ENCODE results near the gene ANAPC7. TPM values are rescaled to one million over a fixed set of nuclear protein-coding genes. Genes with fewer than 3 reads are reported as not detected.
A peak's percentile ranks its signal among the peaks of the same experiment; 100 is the strongest.
"Not testable (repeated sequence)": the region's sequence is repeated elsewhere in the genome, so short reads cannot be mapped to it uniquely, and the experiment has no call there.

Gene ANAPC7
- total and polyA plus RNA-seq, 7 experiments from 2014 or later: 26.6 to 71.7 (median 43.2) TPM

GRCh38 chr12:110431957-110432587, 28.6 kb upstream of the ANAPC7 start:
- no peak for DNase-seq
- no peaks in the 10 kb centered on the region for H3K4me1 ChIP-seq (ENCODE audit: control insufficient read depth in 2 of 2, insufficient read depth in 2 of 2, low read length in 2 of 2)
- ChIA-PET POLR2A (interaction anchor here (0.5 to 2.0 kb wide), 8 partner anchors 11 to 1253 kb away, joined by 3 to 17 read pairs (median 3); partner anchors contain the start of genes ARPC3, BRAP, RAD9B and VPS29), CTCF (interaction anchor here (0.5 to 1.9 kb wide), 39 partner anchors 9 to 1011 kb away, joined by 3 to 24 read pairs (median 4); partner anchors contain the start of genes ARPC3, FAM216A and GPN3)
- intact Hi-C loops (cut with micrococcal nuclease): loop anchor here (1.0 to 2.0 kb wide), 8 partner anchors 18 to 332 kb away; partner anchors contain the start of genes ANAPC7 (in 2 of the 2), ATP2A2 (in 2 of the 2), FAM216A (in 2 of the 2) and GPN3 (in 2 of the 2)
- peaks cover 0 to 3% (median 0%) of the 10 kb centered on the region in 5 donors for H3K27me3 Mint-ChIP-seq
- no peaks in the 10 kb centered on the region for H3K27me3 ChIP-seq (ENCODE audit: control insufficient read depth in 2 of 2, insufficient read depth in 2 of 2, low read length in 2 of 2)
- H3K4me3 Mint-ChIP-seq: peak overlapping the region in 4 of 10 donors; percentile 91 to 100 (median 96)
- H3K36me3 ChIP-seq (ENCODE audit: control insufficient read depth in 2 of 3, insufficient read depth in 3 of 3, low read length in 3 of 3): peaks cover 0 to 16% (median 0%) of the 10 kb centered on the region in 3 experiments
- peaks cover 0 to 16% (median 9%) of the 10 kb centered on the region in 5 donors for H3K36me3 Mint-ChIP-seq
- no peak overlapping the region for H3K4me3 ChIP-seq (ENCODE audit: low read length)
- H3K27ac ChIP-seq (ENCODE audit: low read depth, low read length): no peak overlapping the region
- no peak for ATAC-seq
- peak overlapping the region in 3 of 9 donors; percentile 96 to 99 (median 98) for H3K27ac Mint-ChIP-seq
- peaks cover 0 to 5% (median 0%) of the 10 kb centered on the region in 7 donors for H3K4me1 Mint-ChIP-seq
- H3K9me3 ChIP-seq (ENCODE audit: control insufficient read depth in 2 of 3, low read length in 3 of 3): no peaks in the 10 kb centered on the region
- no peaks in the 10 kb centered on the region for H3K9me3 Mint-ChIP-seq

- DNase-seq; ATAC-seq; H3K27me3 ChIP-seq (ENCODE audit: control insufficient read depth in 2 of 2, insufficient read depth in 2 of 2, low read length in 2 of 2); CTCF ChIA-PET; H3K36me3 ChIP-seq (ENCODE audit: control insufficient read depth in 2 of 3, insufficient read depth in 3 of 3, low read length in 3 of 3); H3K4me3 Mint-ChIP-seq; H3K36me3 Mint-ChIP-seq; H3K4me1 ChIP-seq (ENCODE audit: control insufficient read depth in 2 of 2, insufficient read depth in 2 of 2, low read length in 2 of 2); H3K4me3 ChIP-seq (ENCODE audit: low read length); H3K9me3 Mint-ChIP-seq; H3K4me1 Mint-ChIP-seq; H3K27ac ChIP-seq (ENCODE audit: low read depth, low read length); H3K27ac Mint-ChIP-seq; H3K27me3 Mint-ChIP-seq; H3K9me3 ChIP-seq (ENCODE audit: control insufficient read depth in 2 of 3, low read length in 3 of 3): not testable (repeated sequence)
- POLR2A ChIA-PET: interaction anchor here (0.8 kb wide), 1 partner anchor 328 kb away, joined by 3 read pairs; no protein-coding TSS in a partner anchor
- intact Hi-C loops (cut with micrococcal nuclease): loop anchor here (2.0 kb wide), 2 partner anchors 75 to 149 kb away; partner anchors contain the start of gene ATP2A2 (in 2 of the 2)
Observed at GRCh38 chr12:110429676-110430075, 26.2 kb upstream of the ANAPC7 start.

DNA sequence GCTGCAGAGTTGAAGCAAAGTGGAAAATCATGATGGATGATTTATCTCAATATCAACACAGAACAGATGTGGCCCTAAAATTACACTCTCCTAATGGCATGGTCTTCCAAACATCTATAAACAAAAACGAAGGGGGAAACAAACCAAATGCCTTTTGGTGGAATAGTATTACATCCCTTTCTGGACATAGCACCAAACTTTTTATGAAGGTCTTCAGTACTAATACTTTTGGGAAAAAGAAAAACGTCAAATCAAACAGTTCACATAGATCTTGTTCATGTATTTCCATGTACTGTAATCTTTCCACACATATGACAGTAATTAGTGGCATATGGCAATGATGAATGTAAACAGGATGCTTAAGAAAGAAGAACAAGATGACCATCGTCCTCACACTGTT, 22.9 kb upstream of the ANAPC7 start:
- no peak overlapping the region for H3K27ac Mint-ChIP-seq

DNA sequence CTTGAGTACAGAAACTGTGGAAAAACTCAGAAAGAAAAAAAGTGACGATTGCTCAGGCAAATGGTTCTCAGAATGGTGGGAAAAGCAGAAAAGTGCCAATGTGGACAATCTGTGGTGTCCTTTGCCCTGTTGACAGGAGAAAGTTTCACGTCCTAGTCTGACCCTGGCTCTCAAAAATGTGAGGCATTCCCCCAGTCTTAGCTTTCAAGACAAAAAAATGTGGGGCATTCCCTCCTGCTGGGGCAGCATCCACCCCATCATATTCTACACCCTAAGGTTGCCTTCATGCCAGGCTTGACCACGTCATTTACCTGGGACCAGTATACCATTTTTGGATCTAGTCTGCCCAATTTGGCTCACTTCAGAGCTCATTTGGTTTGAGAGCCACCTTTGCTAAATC, 20.7 kb upstream of the ANAPC7 start:
- CTCF ChIA-PET: no interaction called here
- no peak for DNase-seq

More for the DNA sequence above, 22.9 kb upstream of the ANAPC7 start:
- peaks cover 0 to 4% (median 0%) of the 10 kb centered on the region in 7 donors for H3K4me1 Mint-ChIP-seq
- ATAC-seq (no peak), DNase-seq (no peak)
- Histone ChIP-seq H3K4me1 (ENCODE audit: control insufficient read depth in 2 of 2, insufficient read depth in 2 of 2, low read length in 2 of 2) (no peaks in the 10 kb centered on the region), H3K27ac (ENCODE audit: low read depth, low read length) (no peak overlapping the region), H3K27me3 (ENCODE audit: control insufficient read depth in 2 of 2, insufficient read depth in 2 of 2, low read length in 2 of 2) (no peaks in the 10 kb centered on the region), H3K9me3 (ENCODE audit: control insufficient read depth in 2 of 3, low read length in 3 of 3) (no peaks in the 10 kb centered on the region), H3K36me3 (ENCODE audit: control insufficient read depth in 2 of 3, insufficient read depth in 3 of 3, low read length in 3 of 3) (no peaks in the 10 kb centered on the region), H3K4me3 (ENCODE audit: low read length) (no peak overlapping the region)
- H3K4me3 Mint-ChIP-seq: no peak overlapping the region
- peaks cover 0 to 20% (median 0%) of the 10 kb centered on the region in 5 donors for H3K27me3 Mint-ChIP-seq
- no peaks in the 10 kb centered on the region for H3K9me3 Mint-ChIP-seq
- CTCF ChIA-PET: interaction anchor here (0.7 kb wide), 1 partner anchor 979 kb away, joined by 3 read pairs; no protein-coding TSS in a partner anchor
- POLR2A ChIA-PET: no interaction called here
- H3K36me3 Mint-ChIP-seq: no peaks in the 10 kb centered on the region
- intact Hi-C loops (cut with micrococcal nuclease): no loop called here

DNA sequence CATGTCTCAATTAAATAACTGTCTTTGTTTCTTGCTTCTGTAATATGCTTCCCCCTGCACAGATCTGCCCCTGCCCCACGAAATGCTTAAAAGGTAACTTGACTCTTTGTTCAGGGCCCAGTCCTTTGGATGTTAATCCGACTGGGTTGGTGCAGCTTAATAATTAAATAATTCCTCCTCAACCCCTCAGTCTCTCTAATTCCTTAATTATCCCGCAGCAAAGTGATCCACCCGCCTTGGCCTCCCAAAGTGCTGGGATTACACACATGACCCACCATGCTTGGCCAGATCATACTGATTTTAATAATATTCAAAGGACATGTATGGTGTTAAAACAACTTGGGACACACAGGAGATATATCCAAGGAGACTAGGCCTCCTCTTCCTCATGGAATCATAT, 18.2 kb upstream of the ANAPC7 start:
- no peaks in the 10 kb centered on the region for H3K9me3 ChIP-seq (ENCODE audit: control insufficient read depth in 2 of 3, low read length in 3 of 3)
- H3K27me3 ChIP-seq (ENCODE audit: control insufficient read depth in 2 of 2, insufficient read depth in 2 of 2, low read length in 2 of 2): no peaks in the 10 kb centered on the region
- no peak overlapping the region for H3K27ac Mint-ChIP-seq
- H3K36me3 Mint-ChIP-seq: no peaks in the 10 kb centered on the region
- no peaks in the 10 kb centered on the region for H3K4me1 Mint-ChIP-seq
- no peak overlapping the region for H3K4me3 Mint-ChIP-seq
- peaks cover 0 to 32% (median 0%) of the 10 kb centered on the region in 5 donors for H3K27me3 Mint-ChIP-seq
- H3K36me3 ChIP-seq (ENCODE audit: control insufficient read depth in 2 of 3, insufficient read depth in 3 of 3, low read length in 3 of 3): no peaks in the 10 kb centered on the region
- no peak overlapping the region for H3K27ac ChIP-seq (ENCODE audit: low read depth, low read length)
- POLR2A ChIA-PET: no interaction called here
- no peak for ATAC-seq
- DNase-seq: no peak
- intact Hi-C loops (cut with micrococcal nuclease): no loop called here
- no peak overlapping the region for H3K4me3 ChIP-seq (ENCODE audit: low read length)
- no peaks in the 10 kb centered on the region for H3K4me1 ChIP-seq (ENCODE audit: control insufficient read depth in 2 of 2, insufficient read depth in 2 of 2, low read length in 2 of 2)
- no peaks in the 10 kb centered on the region for H3K9me3 Mint-ChIP-seq
- CTCF ChIA-PET: interaction anchor here (1.1 to 2.0 kb wide), 2 partner anchors 9 to 1981 kb away, joined by 3 to 8 read pairs; no protein-coding TSS in a partner anchor

More for the DNA sequence above, 20.7 kb upstream of the ANAPC7 start:
- Histone ChIP-seq H3K27ac (ENCODE audit: low read depth, low read length) (no peak overlapping the region), H3K36me3 (ENCODE audit: control insufficient read depth in 2 of 3, insufficient read depth in 3 of 3, low read length in 3 of 3) (no peaks in the 10 kb centered on the region), H3K27me3 (ENCODE audit: control insufficient read depth in 2 of 2, insufficient read depth in 2 of 2, low read length in 2 of 2) (no peaks in the 10 kb centered on the region), H3K4me3 (ENCODE audit: low read length) (no peak overlapping the region), H3K9me3 (ENCODE audit: control insufficient read depth in 2 of 3, low read length in 3 of 3) (no peaks in the 10 kb centered on the region), H3K4me1 (ENCODE audit: control insufficient read depth in 2 of 2, insufficient read depth in 2 of 2, low read length in 2 of 2) (no peaks in the 10 kb centered on the region)
- POLR2A ChIA-PET: interaction anchor here (0.9 to 1.7 kb wide), 2 partner anchors 16 to 43 kb away, joined by 3 to 5 read pairs; partner anchors contain the start of gene GPN3
- H3K36me3 Mint-ChIP-seq: no peaks in the 10 kb centered on the region
- intact Hi-C loops (cut with micrococcal nuclease): no loop called here
- no peak for ATAC-seq
- H3K4me3 Mint-ChIP-seq: no peak overlapping the region
- peaks cover 0 to 30% (median 0%) of the 10 kb centered on the region in 5 donors for H3K27me3 Mint-ChIP-seq
- H3K4me1 Mint-ChIP-seq: no peaks in the 10 kb centered on the region
- no peaks in the 10 kb centered on the region for H3K9me3 Mint-ChIP-seq
- H3K27ac Mint-ChIP-seq: no peak overlapping the region

DNA sequence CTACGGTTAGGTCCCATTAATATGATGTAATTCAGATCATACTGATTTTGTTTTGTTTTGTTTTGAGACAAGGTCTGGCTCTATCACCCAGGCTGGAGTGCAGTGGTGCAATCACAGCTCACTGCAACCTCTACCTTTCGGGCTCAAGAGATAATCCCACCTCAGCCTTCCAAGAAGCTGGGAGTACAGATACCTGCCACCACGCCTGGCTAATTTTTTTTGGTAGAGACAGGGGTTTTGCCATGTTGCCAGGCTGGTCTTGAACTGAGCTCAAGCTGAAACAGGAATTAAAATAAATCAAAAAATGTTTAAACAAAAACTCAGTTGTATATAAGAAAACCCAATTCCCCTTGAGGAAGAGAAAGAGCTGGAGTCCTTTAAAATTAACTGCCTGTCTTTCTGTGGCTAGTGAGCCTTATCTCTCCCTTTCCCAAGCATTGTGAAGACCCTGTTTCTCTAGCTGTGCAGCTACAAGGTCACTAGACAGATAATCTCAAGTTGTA, 17.7 kb upstream of the ANAPC7 start:
- intact Hi-C loops (cut with micrococcal nuclease): no loop called here
- CTCF ChIA-PET: interaction anchor here (1.1 to 2.0 kb wide), 2 partner anchors 10 to 1981 kb away, joined by 3 to 8 read pairs; no protein-coding TSS in a partner anchor
- H3K4me3 Mint-ChIP-seq: no peak overlapping the region

More for the DNA sequence above, 17.7 kb upstream of the ANAPC7 start:
- Mint-ChIP-seq H3K36me3 (no peaks in the 10 kb centered on the region), H3K4me1 (no peaks in the 10 kb centered on the region), H3K27ac (no peak overlapping the region), H3K27me3 (peaks cover 0 to 32% (median 0%) of the 10 kb centered on the region in 5 donors), H3K9me3 (no peaks in the 10 kb centered on the region)
- H3K4me3 ChIP-seq (ENCODE audit: low read length): no peak overlapping the region
- no peaks in the 10 kb centered on the region for H3K36me3 ChIP-seq (ENCODE audit: control insufficient read depth in 2 of 3, insufficient read depth in 3 of 3, low read length in 3 of 3)
- POLR2A ChIA-PET: no interaction called here
- DNase-seq (no peak), ATAC-seq (no peak)
- H3K4me1 ChIP-seq (ENCODE audit: control insufficient read depth in 2 of 2, insufficient read depth in 2 of 2, low read length in 2 of 2): no peaks in the 10 kb centered on the region
- no peaks in the 10 kb centered on the region for H3K27me3 ChIP-seq (ENCODE audit: control insufficient read depth in 2 of 2, insufficient read depth in 2 of 2, low read length in 2 of 2)
- H3K9me3 ChIP-seq (ENCODE audit: control insufficient read depth in 2 of 3, low read length in 3 of 3): no peaks in the 10 kb centered on the region
- H3K27ac ChIP-seq (ENCODE audit: low read depth, low read length): no peak overlapping the region

All from naive thymus-derived CD4-positive, alpha-beta T cell (primary cell).